ENCODE data around the gene QTRT2. TPM values are rescaled to one million over a fixed set of nuclear protein-coding genes. Genes with fewer than 3 reads are reported as not detected.

Gene QTRT2
- total RNA-seq, 1 donor from 2014 or later: 35.9 TPM

GRCh38 chr3:114133947-114134346 is 77.4 kb downstream of the QTRT2 start:
- no peaks in the 10 kb centered on the region for H3K27me3 Mint-ChIP-seq
- TF ChIP-seq CTCF (IDR thresholded peaks at IDR 0.05; ENCODE audit: unreplicated experiment): no peak

More at GRCh38 chr3:114133947-114134346, 77.4 kb downstream of the QTRT2 start:
- H3K4me1 Mint-ChIP-seq (ENCODE audit: low read depth): no peaks in the 10 kb centered on the region
- H3K36me3 Mint-ChIP-seq (ENCODE audit: insufficient read depth): no peaks in the 10 kb centered on the region
- H3K4me3 Mint-ChIP-seq (ENCODE audit: low read depth): no peak overlapping the region
- H3K27ac Mint-ChIP-seq: no peak overlapping the region
- no peak for DNase-seq (ENCODE audit: low spot score, unreplicated experiment)
- no peaks in the 10 kb centered on the region for H3K9me3 Mint-ChIP-seq (ENCODE audit: low read depth)

Other genes with a start within 250 kb of the QTRT2 start
- 1.7 and 2.4 TPM in 2 replicates for gene GRAMD1C, start 217.9 kb upstream of the QTRT2 start, total RNA-seq
- 15.4 and 16.5 TPM in 2 replicates for gene ZDHHC23, start 108.7 kb upstream of the QTRT2 start, total RNA-seq
- 15.6 and 15.9 TPM in 2 replicates for gene CCDC191, start 211 bp upstream of the QTRT2 start, total RNA-seq
- gene DRD3, start 122.3 kb downstream of the QTRT2 start, total RNA-seq: not detected in 2 replicates
- gene ZNF80, start 180.8 kb downstream of the QTRT2 start, total RNA-seq: not detected in 2 replicates
- not detected in 2 replicates for gene TIGIT, start 237.3 kb downstream of the QTRT2 start, total RNA-seq